ENCODE measurements around the gene CARMIL1.
"Not testable (repeated sequence)": the region's sequence is repeated elsewhere in the genome, so short reads cannot be mapped to it uniquely, and the experiment has no call there.

CARMIL1 gene

GRCh38 chr6:25435416-25435985, 156.3 kb downstream of the CARMIL1 start:
- DNase-seq (ENCODE audit: low read depth in 3 of 3, low spot score in 1 of 3) = no peak

- no peak for DNase-seq (ENCODE audit: low read depth in 3 of 3, low spot score in 1 of 3)
Observed at GRCh38 chr6:25436760-25437159, 157.6 kb downstream of the CARMIL1 start.

- DNase-seq (ENCODE audit: low read depth in 3 of 3, low spot score in 1 of 3) = no peak
Observed at GRCh38 chr6:25439368-25439767, 160.2 kb downstream of the CARMIL1 start.

- no peak for DNase-seq (ENCODE audit: low read depth in 3 of 3, low spot score in 1 of 3)
Observed at GRCh38 chr6:25441663-25442270, 162.6 kb downstream of the CARMIL1 start.

- DNase-seq (ENCODE audit: low read depth in 3 of 3, low spot score in 1 of 3) = no peak
Observed at GRCh38 chr6:25442898-25443297, 163.7 kb downstream of the CARMIL1 start.

GRCh38 chr6:25444521-25444920, 165.3 kb downstream of the CARMIL1 start:
- not testable (repeated sequence) for DNase-seq (ENCODE audit: low read depth in 3 of 3, low spot score in 1 of 3)

GRCh38 chr6:25446830-25447569, 167.8 kb downstream of the CARMIL1 start:
- DNase-seq (ENCODE audit: low read depth in 3 of 3, low spot score in 1 of 3) = no peak

- no peak for DNase-seq (ENCODE audit: low read depth in 3 of 3, low spot score in 1 of 3)
Observed at GRCh38 chr6:25447570-25447929, 168.4 kb downstream of the CARMIL1 start.

- DNase-seq (ENCODE audit: low read depth in 3 of 3, low spot score in 1 of 3) = no peak
Observed at GRCh38 chr6:25448965-25449538, 169.9 kb downstream of the CARMIL1 start.

GRCh38 chr6:25449774-25450173, 170.6 kb downstream of the CARMIL1 start:
- no peak for DNase-seq (ENCODE audit: low read depth in 3 of 3, low spot score in 1 of 3)

- DNase-seq (ENCODE audit: low read depth in 3 of 3, low spot score in 1 of 3) = no peak
Observed at GRCh38 chr6:25450469-25451198, 171.5 kb downstream of the CARMIL1 start.

- DNase-seq (ENCODE audit: low read depth in 3 of 3, low spot score in 1 of 3) = no peak
Observed at GRCh38 chr6:25452031-25452430, 172.9 kb downstream of the CARMIL1 start.

- DNase-seq (ENCODE audit: low read depth in 3 of 3, low spot score in 1 of 3) = no peak
Observed at GRCh38 chr6:25453288-25453687, 174.1 kb downstream of the CARMIL1 start.

GRCh38 chr6:25454136-25454535, 175.0 kb downstream of the CARMIL1 start:
- no peak for DNase-seq (ENCODE audit: low read depth in 3 of 3, low spot score in 1 of 3)

- DNase-seq (ENCODE audit: low read depth in 3 of 3, low spot score in 1 of 3) = no peak
Observed at GRCh38 chr6:25456249-25457040, 177.3 kb downstream of the CARMIL1 start.

GRCh38 chr6:25457516-25457915, 178.3 kb downstream of the CARMIL1 start:
- no peak for DNase-seq (ENCODE audit: low read depth in 3 of 3, low spot score in 1 of 3)

GRCh38 chr6:25458485-25458884, 179.3 kb downstream of the CARMIL1 start:
- no peak for DNase-seq (ENCODE audit: low read depth in 3 of 3, low spot score in 1 of 3)

- no peak for DNase-seq (ENCODE audit: low read depth in 3 of 3, low spot score in 1 of 3)
Observed at GRCh38 chr6:25462235-25462897, 183.2 kb downstream of the CARMIL1 start.

GRCh38 chr6:25463441-25463840, 184.3 kb downstream of the CARMIL1 start:
- DNase-seq (ENCODE audit: low read depth in 3 of 3, low spot score in 1 of 3) = no peak

- DNase-seq (ENCODE audit: low read depth in 3 of 3, low spot score in 1 of 3) = no peak
Observed at GRCh38 chr6:25464225-25464624, 185.1 kb downstream of the CARMIL1 start.
